Measurements from ENCODE around the gene ALK.

The ALK gene

GRCh38 chr2:29347774-29348461 lies 573.5 kb downstream of the ALK start:
- no peak for DNase-seq

GRCh38 chr2:29345236-29345635 lies 576.1 kb downstream of the ALK start:
- DNase-seq = no peak

- no peak for DNase-seq
Observed at GRCh38 chr2:29343830-29344229, 577.6 kb downstream of the ALK start.

- no peak for DNase-seq
Observed at GRCh38 chr2:29336341-29337241, 584.8 kb downstream of the ALK start.

DNA sequence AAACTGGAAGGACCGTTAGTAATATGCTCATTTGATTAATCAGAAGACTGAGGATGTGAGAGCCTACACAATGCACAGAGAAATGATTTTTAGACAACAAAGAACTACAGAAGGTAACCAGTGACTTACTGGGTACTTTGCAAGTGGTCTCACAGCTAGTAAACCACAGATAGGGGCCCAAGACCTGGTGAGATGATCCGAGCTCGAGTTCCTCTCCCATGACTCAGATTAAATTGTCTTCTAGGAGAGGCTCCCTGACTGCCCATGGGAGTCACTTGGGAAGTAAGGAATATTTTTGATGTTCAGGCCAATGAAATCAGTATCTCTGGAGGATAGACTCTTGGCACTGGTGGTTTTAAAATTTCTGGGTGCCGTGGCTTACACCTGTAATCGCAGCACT lies 586.0 kb downstream of the ALK start:
- no peak for DNase-seq

GRCh38 chr2:29334706-29335105 lies 586.7 kb downstream of the ALK start:
- no peak for DNase-seq

GRCh38 chr2:29332540-29332939 lies 588.8 kb downstream of the ALK start:
- no peak for DNase-seq

DNA sequence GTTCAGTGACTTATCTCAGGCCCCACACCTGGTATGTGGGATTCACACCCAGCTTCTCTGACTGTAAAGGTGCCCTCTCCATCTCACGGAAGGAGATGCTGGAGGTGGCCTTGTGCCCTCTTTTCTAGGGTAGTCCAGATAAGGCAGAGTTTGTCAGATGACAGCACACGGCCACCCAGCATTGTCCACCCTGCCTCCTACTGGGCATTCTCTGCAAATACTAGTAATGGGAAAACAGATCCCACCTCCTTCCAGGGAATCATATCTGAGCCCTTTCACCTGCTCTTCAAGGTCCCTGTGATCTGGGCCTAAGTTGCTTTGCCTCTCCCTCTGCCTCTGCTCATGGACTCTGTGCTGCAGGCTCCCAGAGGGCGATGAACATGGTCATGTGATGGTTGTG lies 591.5 kb downstream of the ALK start:
- no peak for DNase-seq

DNA sequence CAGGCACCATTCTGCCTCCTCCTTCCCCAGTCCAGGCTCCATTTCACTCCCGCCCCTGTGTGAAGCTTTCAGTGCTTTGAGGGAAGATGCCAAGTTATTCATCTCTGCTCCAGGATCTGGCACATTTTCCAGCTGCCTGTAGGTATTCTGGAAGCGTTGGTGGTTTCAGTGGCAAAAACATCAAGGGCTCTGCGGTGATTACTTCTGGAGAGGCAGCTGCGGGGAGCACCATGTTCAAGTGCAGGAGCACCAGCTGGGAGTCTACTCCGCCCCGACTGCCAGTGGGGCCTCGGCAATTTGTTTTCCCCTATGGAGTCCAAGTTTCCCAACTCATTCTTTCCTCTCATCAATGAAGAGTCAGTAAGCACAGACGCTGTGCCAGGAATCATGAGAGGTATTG lies 594.5 kb downstream of the ALK start:
- no peak for DNase-seq

- DNase-seq = no peak
Observed at GRCh38 chr2:29325544-29325943, 595.8 kb downstream of the ALK start.

DNA sequence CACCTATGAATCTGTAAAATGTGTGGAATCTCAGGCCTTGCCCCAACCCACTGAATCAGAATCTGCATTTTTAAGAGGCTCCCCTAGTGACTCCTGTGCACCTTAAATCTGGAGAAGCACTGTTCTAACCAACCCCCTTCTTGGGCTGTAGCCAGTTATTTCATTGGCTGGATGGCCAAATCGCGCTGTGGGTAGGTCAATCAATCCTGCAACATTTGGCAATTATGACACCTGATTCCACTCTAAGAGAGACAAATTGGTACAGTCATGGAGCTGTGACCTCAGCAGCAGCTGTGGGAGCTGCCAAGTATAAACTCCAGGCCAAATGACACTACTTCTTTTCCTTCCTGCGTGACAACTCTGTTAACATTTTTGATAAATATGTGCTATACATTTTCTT lies 597.4 kb downstream of the ALK start:
- no peak for DNase-seq

- DNase-seq = no peak
Observed at GRCh38 chr2:29323301-29323700, 598.1 kb downstream of the ALK start.

DNA sequence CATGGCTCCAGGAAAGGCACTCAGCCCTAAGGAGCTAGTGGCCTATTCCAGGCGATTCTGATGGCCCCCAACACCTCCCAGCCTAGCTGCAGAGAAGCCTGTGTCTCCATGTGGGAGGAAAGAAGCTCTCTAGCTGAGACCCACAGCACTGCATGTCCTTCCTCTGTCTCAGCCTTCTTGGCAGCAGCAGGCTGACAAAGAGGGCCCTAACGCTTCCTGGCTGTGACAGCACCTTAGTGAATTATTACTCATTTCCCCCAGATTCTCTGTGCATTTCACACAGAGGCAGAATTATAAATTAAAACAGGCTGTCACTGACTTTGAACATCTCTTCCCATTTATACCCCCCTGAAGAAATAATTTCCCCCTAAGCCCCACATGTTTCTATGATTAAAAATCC lies 599.4 kb downstream of the ALK start:
- DNase-seq = no peak

DNA sequence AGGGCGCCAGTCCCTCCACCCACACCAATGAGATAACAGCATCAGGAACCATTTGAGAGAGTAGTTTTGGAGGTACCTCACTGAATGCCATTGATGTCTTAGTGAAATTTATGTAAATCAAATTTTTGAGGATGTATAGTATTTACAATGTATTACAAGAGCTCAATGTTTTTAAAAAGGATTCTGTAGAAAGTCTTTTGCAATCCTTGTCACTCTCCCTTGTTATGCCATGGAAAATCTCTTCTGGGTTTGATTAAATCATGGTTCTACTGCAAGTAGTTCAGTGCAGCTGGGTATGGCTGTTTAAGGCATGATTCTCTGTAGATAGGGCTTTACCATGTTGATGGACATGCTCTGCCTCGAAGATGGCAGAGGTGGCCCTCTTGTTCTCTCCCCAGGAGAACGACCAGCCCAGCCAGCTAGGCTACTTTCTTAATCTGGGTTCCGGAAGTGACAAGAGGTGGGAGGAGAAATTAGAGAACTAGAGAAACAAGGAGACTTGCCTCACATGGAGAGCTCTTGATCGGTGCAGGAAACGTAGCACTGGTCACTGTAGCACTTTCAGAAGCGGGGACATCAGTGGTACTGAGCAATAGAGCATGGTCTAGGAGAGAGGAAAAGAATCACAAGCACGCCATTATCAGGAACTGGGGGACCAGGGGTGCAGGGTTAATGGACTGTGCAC lies 603.4 kb downstream of the ALK start:
- DNase-seq = no peak

GRCh38 chr2:29317077-29317517 lies 604.3 kb downstream of the ALK start:
- DNase-seq = no peak

GRCh38 chr2:29314816-29315571 lies 606.4 kb downstream of the ALK start:
- no peak for DNase-seq

DNA sequence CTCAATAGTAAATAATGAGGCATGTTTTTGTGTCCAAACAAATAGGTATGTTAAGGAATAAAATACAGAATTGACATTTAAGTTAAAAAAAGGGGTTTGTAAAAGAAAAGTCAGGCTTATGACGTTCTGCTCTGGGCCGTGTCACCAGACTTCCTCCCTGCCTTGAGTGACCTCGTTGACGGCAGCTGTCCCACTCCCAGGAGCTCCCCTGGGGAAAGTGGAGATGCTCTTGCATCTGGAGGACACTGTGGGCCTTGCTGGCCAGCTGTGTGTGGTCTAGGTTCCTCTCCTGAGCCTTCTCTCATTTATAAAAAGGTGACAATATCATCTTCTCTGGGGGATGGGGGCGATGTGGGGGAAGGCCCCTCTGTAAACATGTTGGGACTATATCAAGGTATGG lies 609.9 kb downstream of the ALK start:
- DNase-seq = no peak

DNA sequence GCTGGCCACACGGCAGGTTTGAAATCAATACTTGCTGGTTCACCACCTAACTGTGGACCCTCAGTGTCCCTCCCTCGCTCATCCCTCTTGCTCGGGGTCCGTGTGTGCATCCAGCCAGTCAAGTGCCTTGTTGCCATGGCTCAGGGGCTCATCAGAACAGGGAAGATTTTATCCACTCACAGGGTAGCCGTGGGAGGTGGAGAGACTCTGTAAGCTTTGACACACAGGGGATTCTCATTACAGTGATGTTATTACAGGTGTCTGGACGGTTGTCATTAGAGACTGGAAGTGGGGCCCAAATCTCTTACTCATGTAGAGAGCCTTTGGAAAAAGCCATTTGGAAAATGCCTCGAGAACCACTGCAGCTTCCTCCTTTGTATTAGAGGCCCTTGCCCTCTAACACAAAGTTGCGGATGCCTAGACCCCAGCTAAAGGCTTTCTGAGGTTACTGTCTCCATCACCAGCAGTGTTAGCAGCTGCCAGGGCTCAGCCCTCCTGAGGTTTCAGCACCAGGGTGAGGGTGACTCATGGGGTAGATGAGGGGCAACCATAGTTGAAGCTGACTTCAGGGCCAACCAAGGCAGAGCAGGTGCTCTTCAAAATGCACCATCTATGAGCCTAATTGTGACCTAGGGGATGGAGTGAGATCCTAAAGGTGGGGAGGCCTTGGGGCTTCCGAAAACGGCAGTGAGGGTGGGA lies 610.6 kb downstream of the ALK start:
- DNase-seq = no peak

GRCh38 chr2:29309090-29310029 lies 612.0 kb downstream of the ALK start:
- DNase-seq = no peak

DNA sequence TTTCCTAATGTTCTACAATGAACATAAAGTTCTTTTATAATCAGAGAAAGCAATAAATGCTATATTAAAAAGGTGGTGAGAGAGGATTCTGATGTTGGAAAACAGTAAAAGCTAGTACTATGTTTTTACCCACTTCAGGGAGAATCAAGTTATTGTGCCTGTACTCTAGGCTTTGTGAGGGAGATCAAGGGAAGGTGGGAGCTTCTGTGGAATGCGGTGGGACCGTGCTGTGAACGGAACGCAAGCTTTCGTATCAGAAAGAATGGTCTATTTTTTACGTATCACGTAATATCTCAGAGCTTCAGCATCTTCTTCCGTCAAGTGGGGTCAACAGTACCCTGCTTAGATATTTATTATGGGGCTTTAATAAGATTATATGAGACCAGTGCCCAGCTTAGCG lies 613.0 kb downstream of the ALK start:
- DNase-seq = no peak

- DNase-seq = no peak
Observed at GRCh38 chr2:29307519-29307918, 613.9 kb downstream of the ALK start.
